Tibial nerve (tissue), 4 donors: Measurements from ENCODE around the gene MRGPRX4. TPM values are rescaled to one million over a fixed set of nuclear protein-coding genes. Genes with fewer than 3 reads are reported as not detected.

Source experiments
- DNase-seq, 2 donors: peaks; one replicate each; pipeline ENCODE4 v3.0.0-alpha.2; 2019; ENCODE audit warnings: low spot score in 2 of 2
- H3K27ac ChIP-seq, 4 donors: fragments of 200-600 bp; sonication (generic) in 3 of 4; one replicate each; pipeline ENCODE4 v1.5.1; 2017 to 2019; ENCODE audit warnings: mild to moderate bottlenecking in 1 of 4
- H3K27me3 ChIP-seq, 2 donors: fragments of 200-600 bp; sonication (generic) in 1 of 2; one replicate each; pipeline versions ENCODE4 v1.5.1 to v1.6.0; 2017 to 2019
- H3K36me3 ChIP-seq, 3 donors: fragments of 200-600 bp; sonication (generic); one replicate each; pipeline ENCODE4 v1.5.1; 2018 to 2019
- H3K4me1 ChIP-seq, 4 donors: fragments of 200-600 bp; sonication (generic) in 3 of 4; one replicate each; pipeline ENCODE4 v1.5.1; 2017 to 2019
- H3K4me3 ChIP-seq, 4 donors: fragments of 200-600 bp; sonication (generic) in 3 of 4; one replicate each; pipeline ENCODE4 v1.5.1; 2017 to 2019; ENCODE audit warnings: mild to moderate bottlenecking in 1 of 4, moderate library complexity in 1 of 4
- H3K9me3 ChIP-seq, 4 donors: fragments of 200-600 bp; sonication (generic) in 3 of 4; one replicate each; pipeline ENCODE4 v1.5.1; 2017 to 2019
- EP300 ChIP-seq, 2 donors: sonication (generic); formaldehyde crosslinking; IDR thresholded peaks; one replicate each; pipeline ENCODE4 v1.6.1; 2017; ENCODE audit warnings: antibody characterized with exemption in 2 of 2, mild to moderate bottlenecking in 1 of 2
- POLR2A ChIP-seq, 2 donors: fragments of 450-650 bp; IDR thresholded peaks; one replicate each; pipeline ENCODE4 v1.6.1; 2017; ENCODE audit warnings: antibody characterized with exemption in 2 of 2, mild to moderate bottlenecking in 2 of 2, moderate library complexity in 2 of 2
- WGBS, 2 donors: methylation state at CpG; one replicate each; pipeline ENCODE4 v1.1.5; 2018; 5-methylcytosine and 5-hydroxymethylcytosine counted together
- total RNA-seq, 4 donors: library from RNA; depleted of rRNA; stranded (reverse); fragments of >200 nt; gene quantifications; one replicate each; pipeline ENCODE4 v1.1.0, GENCODE V29; 2016
- TF ChIP-seq, protein P1 (sequence below), 5 experiments: fragments of 200-600 bp in 3 of 5; fragments of 450-650 bp in 2 of 5; sonication (generic) in 3 of 5; IDR thresholded peaks; one replicate each; pipeline ENCODE4 v1.5.1; 2016 to 2019; ENCODE audit warnings: antibody characterized with exemption in 5 of 5, mild to moderate bottlenecking in 3 of 5, moderate library complexity in 2 of 5

The MRGPRX4 gene
- total RNA-seq, 4 donors from 2014 or later, result not detected

DNA sequence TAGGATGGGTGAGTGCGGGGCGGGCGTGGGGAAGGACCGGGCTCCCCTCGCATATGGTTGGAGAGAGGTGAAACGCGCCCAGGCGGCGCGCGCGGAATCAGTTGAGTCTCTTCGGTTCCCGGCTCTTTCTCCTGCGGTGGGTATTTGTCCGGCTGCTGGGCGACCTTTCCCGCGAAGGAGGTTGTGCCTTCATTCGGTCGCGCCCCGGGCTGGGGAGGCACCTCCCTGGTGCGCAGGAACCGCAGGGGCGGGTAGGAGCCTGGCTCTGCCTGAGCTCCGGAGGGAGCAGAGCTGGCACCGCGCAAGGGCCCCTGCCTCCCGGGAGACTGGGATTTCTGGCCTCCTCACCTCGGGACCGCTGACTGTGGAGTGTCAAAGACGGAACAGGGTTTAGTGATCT lies 36.4 kb downstream of the MRGPRX4 start:
- TF ChIP-seq POLR2A (IDR thresholded peaks at IDR 0.05) (no peak), EP300 (IDR thresholded peaks at IDR 0.05) (no peak)
- TF ChIP-seq, protein P1, sequence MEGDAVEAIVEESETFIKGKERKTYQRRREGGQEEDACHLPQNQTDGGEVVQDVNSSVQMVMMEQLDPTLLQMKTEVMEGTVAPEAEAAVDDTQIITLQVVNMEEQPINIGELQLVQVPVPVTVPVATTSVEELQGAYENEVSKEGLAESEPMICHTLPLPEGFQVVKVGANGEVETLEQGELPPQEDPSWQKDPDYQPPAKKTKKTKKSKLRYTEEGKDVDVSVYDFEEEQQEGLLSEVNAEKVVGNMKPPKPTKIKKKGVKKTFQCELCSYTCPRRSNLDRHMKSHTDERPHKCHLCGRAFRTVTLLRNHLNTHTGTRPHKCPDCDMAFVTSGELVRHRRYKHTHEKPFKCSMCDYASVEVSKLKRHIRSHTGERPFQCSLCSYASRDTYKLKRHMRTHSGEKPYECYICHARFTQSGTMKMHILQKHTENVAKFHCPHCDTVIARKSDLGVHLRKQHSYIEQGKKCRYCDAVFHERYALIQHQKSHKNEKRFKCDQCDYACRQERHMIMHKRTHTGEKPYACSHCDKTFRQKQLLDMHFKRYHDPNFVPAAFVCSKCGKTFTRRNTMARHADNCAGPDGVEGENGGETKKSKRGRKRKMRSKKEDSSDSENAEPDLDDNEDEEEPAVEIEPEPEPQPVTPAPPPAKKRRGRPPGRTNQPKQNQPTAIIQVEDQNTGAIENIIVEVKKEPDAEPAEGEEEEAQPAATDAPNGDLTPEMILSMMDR (IDR thresholded peaks at IDR 0.05), result no peak
- no peaks in the 10 kb centered on the region for H3K36me3 ChIP-seq
- WGBS, 2 donors, result 22 to 29% methylated on average over 28 to 33 of the region's 33 CpGs
- H3K9me3 ChIP-seq, result no peaks in the 10 kb centered on the region
- H3K27ac ChIP-seq, result no peak overlapping the region
- H3K4me3 ChIP-seq, result no peak overlapping the region
- H3K27me3 ChIP-seq, result peaks cover 0 to 15% of the 10 kb centered on the region in 2 donors
- no peak for DNase-seq
- no peaks in the 10 kb centered on the region for H3K4me1 ChIP-seq

DNA sequence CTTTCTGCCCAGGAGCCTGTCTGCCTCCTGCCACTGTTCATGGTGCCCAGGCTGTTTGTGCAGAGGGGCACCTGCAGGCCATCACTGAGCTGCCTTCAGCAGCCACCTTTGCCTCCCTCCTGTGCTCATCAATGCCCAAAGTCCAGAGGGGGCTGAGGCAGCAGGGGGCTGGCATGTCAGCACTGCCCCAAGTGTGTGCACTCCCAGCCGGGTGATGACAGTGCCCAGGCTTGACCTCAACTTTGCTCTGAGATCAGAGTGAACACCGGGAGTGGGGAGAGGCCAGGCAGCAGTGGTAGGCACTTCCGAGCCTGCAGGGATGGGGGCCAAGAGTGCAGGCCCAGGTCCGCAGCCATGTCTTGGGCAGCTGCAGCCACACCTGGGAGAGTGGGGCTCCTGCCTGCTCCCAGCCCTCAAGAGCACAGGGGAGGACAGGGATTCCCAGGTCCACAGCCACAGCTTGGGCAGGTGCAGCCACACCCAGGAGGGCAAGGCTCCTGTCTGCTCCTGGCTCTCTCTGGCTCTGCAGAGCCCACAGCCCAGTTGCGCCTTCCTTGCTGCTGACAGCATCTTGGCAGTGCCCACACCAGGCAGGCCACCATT lies 48.7 kb downstream of the MRGPRX4 start:
- H3K9me3 ChIP-seq, result peaks cover 0 to 21% (median 0%) of the 10 kb centered on the region in 4 donors
- TF ChIP-seq, protein P1 (IDR thresholded peaks at IDR 0.05), result no peak
- TF ChIP-seq POLR2A (IDR thresholded peaks at IDR 0.05), result no peak
- no peak for TF ChIP-seq EP300 (IDR thresholded peaks at IDR 0.05)
- H3K27ac ChIP-seq, result no peak overlapping the region
- WGBS, 2 donors, result 87 to 98% methylated on average over 4 of the region's 5 CpGs
- DNase-seq, result no peak
- no peaks in the 10 kb centered on the region for H3K36me3 ChIP-seq
- H3K4me3 ChIP-seq, result no peak overlapping the region
- H3K4me1 ChIP-seq, result no peaks in the 10 kb centered on the region
- H3K27me3 ChIP-seq, result no peaks in the 10 kb centered on the region

DNA sequence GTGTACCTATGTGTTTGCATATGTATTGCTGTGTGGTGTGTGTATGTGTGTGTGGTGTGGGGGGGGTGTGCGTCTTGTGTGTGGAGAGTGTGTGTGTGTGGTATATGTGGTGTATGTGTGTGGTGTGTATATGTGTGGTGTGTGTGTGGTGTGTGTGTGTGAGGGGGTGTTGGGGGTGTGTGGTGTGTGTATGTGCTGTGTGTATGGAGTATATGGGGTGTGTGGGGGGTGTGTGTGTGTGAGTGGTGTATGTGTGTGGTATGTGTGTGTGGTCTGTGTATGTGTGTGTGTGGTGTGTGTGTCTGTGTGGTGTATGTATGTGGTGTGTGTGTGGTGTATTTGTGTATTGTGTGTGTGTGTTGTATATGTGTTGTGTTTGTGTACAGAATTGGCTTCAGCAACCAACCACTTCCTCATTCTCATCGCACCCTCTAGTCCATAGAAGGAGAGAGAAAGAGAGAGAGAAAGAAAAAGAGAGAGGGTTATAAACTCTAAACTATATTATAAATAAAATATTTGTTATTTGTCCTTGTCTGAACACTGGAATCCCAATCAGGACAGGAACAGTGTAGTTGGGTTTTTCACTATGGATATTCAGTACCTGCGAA lies 50.3 kb downstream of the MRGPRX4 start:
- no peak for DNase-seq
- H3K4me3 ChIP-seq, result no peak overlapping the region
- 88 to 89% methylated on average over 3 of the region's 3 CpGs for WGBS, 2 donors

More for the DNA sequence above, 50.3 kb downstream of the MRGPRX4 start:
- TF ChIP-seq EP300 (IDR thresholded peaks at IDR 0.05) (no peak), POLR2A (IDR thresholded peaks at IDR 0.05) (no peak)
- TF ChIP-seq, protein P1 (IDR thresholded peaks at IDR 0.05), result no peak
- peaks cover 0 to 12% (median 0%) of the 10 kb centered on the region in 4 donors for H3K9me3 ChIP-seq
- H3K36me3 ChIP-seq, result no peaks in the 10 kb centered on the region
- H3K4me1 ChIP-seq, result no peaks in the 10 kb centered on the region
- H3K27me3 ChIP-seq, result no peaks in the 10 kb centered on the region
- no peak overlapping the region for H3K27ac ChIP-seq

Other genes starting within 250 kb of the MRGPRX4 start
- 10 to 100 TPM; 42.1 to 61.6 (median 53.9) TPM for gene SERGEF, start 159.8 kb upstream of the MRGPRX4 start, total RNA-seq
- 1 to 10 TPM in 1 of 4 donors, under 1 TPM in 3; 0.59 to 1.0 (median 0.63) TPM for gene TPH1, start 126.6 kb upstream of the MRGPRX4 start, total RNA-seq
- gene SAAL1, start 66.8 kb upstream of the MRGPRX4 start, total RNA-seq, result 10 to 100 TPM; 14.6 to 27.3 (median 19.2) TPM
- not detected for gene MRGPRX3, start 40.3 kb upstream of the MRGPRX4 start, total RNA-seq
- gene SAA4, start 64.0 kb downstream of the MRGPRX4 start, total RNA-seq, result not detected
- 10 to 100 TPM in 1 of 4 donors, not detected in 3; 12.6 TPM for gene SAA2, start 75.8 kb downstream of the MRGPRX4 start, total RNA-seq
- gene SAA1, start 93.4 kb downstream of the MRGPRX4 start, total RNA-seq, result 10 to 100 TPM in 3 of 4 donors, 1 to 10 TPM in 1; 7.8 to 58.8 (median 16.6) TPM
- gene HPS5, start 149.3 kb downstream of the MRGPRX4 start, total RNA-seq, result 100 to 1,000 TPM in 1 of 4 donors, 10 to 100 TPM in 3; 42.6 to 101 (median 65.2) TPM
- 10 to 100 TPM; 38.7 to 62.2 (median 53.4) TPM for gene GTF2H1, start 149.7 kb downstream of the MRGPRX4 start, total RNA-seq
- 100 to 1,000 TPM; 224 to 512 (median 347) TPM for gene LDHA, start 221.7 kb downstream of the MRGPRX4 start, total RNA-seq
- gene LDHC, start 239.5 kb downstream of the MRGPRX4 start, total RNA-seq, result not detected